HPDE6-E6E7 (cell line): ENCODE results near the gene RTN4.

Experiments used
- DNase-seq: peaks from one replicate; pipeline ENCODE4 v3.0.0; 2011; ENCODE audit warnings: missing footprints; ENCODE audit errors: extremely low spot score

RTN4 gene

DNA sequence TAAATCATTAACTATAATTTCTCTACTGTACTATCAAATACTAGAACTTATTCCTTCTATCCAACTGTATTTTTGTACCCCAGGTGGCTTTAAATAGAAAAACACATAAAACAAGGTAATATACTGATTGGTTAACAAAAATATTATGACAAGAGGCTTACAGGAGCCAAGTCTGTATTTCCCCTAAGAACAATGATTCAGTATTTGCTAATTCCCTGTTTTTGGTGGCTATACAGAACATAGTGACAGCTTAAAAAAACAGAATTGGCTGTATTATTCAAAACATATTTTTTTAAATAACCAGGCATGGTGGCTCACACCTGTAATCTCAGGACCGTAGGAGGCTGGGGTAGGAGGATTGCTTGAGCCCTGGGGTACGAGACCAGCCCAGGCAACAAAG, 16.3 kb downstream of the RTN4 start:
- DNase-seq, result no peak

DNA sequence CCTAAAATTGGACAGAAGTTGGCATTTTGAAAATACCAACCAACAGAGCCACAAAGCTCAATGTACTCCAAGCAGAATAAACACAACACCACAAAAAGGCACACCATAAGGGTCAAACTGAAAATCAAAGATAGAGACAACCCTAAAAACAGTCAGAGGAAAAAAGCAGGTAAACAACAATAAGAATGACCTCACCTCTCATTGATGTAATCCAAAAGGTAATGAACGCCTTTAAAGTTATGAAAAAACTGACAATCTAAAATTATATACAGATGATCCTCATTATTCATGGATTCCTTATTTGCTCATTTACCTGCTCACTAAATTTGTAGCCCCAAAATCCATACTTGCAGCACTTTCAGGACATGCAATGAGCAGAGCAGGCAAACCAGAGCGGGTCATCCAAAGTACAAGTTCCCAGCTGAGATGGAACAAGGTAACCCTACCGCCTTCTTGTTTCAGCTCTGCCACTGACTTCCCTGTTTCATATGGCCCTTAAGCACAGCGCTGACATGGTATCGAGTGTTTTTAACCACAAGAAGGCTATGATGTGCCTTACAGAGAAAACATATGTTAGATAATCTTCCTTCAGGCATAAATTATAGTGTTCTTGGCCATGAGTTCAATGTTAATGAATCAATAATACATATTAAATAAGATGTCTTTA, 17.0 kb downstream of the RTN4 start:
- DNase-seq, result no peak

DNA sequence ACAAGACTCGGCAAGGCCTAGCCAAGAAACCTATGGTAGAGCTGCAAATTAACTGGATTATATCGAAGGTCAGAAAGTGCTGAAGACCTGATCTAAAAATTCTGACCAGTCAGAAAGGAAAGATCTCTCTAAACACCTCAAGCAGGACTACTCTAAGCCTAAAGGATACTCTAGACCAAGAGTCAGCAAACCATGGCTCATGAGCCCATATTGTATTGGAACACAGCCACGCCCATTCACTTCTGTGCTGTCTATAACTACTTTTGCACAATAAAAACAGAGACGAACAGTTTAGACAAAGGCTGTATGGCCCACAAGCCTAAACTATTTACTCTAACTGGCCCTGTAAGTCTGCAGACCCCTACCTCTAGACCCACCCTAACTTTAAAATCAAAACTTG, 18.7 kb downstream of the RTN4 start:
- no peak for DNase-seq

DNA sequence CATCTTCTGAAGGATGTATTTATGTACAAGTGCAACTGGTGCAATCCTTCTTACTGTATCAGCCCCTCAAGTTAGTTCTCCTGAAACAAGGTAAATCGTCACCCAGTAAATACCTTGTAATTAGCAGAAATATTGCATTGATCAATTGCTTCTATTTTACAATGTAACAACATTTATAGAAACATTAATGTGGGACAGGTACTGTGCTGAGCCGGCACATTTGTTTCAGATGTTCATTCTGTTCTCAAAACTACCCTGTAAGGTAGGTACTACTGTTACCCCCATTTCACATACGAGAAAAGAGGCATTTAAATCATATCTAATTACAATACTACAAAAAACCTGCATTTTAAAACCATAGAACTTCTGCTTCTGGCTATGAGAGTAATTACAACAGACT, 19.5 kb downstream of the RTN4 start:
- no peak for DNase-seq

DNA sequence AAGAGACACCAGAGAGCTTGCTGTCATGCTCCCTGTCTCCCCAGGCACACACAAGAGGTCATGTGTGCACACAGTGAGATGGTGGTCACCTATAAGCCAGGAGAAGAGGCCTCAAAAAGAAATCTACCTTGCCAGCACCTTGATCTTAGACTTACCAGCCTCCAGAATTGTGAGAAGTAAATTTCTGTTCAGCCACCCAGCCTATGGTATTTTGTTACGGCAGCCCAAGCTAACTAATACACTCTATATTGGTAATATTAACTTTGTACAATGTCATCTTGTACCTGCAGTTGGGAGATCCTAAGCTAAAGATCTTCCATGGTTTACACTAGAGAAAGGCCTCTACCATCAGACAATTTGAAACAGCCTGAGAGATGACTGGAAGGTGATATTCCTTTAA, 21.2 kb downstream of the RTN4 start:
- no peak for DNase-seq

DNA sequence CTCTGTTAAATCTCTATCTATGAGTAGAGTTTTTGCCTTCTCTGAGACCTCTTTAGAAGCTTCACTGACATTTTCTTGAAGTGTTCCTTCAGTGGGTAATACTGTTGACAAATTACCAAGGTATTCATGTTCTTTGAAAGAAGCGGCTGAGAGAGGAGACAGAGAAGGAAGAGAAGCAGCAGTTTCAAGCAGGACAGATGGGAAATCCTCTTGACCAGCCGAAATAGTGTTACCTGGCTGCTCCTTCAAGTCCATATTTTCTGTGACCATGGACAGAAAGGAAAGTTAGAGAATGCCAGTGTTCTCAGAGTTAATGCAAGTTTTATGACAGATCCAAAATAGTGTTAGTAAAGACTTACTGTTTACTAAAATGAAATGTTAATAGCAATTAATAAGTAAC, 23.0 kb downstream of the RTN4 start:
- DNase-seq, result no peak

DNA sequence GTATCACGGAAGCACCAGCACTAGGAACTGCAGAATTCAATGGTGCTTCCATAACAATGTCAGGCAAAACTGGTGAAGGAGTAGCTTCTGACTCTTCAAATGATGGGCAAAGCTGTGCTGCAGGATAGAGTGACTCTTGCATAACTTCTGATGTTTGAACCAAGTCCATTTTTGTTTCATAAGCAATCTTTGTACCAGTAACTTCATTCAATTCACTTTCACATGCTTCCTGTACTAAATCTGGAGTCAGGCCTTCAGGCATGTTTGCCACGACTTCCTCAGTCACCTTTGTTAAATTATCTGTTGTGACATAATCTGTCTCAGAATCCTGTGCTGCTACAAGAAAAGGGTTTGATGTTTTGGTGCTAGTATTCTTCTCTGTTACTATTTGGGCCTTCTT, 24.0 kb downstream of the RTN4 start:
- DNase-seq, result no peak

DNA sequence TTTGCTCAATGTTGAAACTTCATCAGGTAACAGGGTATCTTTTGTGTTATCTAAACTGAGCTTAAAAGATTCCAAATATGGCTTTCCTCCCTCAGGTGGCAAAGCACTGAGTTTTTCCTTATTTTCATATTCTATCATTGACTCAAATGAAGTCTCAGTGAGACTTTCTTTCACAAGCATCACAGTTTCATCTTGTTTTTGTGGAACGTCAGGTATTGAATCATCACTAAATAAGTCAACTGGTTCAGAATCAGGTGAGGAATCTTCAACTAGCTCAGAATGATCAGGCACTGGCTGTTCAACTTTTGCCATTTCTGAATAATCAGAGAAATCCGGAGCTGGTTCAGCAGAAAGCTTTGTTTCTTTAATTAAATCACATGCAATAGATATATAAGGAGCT, 24.6 kb downstream of the RTN4 start:
- no peak for DNase-seq

DNA sequence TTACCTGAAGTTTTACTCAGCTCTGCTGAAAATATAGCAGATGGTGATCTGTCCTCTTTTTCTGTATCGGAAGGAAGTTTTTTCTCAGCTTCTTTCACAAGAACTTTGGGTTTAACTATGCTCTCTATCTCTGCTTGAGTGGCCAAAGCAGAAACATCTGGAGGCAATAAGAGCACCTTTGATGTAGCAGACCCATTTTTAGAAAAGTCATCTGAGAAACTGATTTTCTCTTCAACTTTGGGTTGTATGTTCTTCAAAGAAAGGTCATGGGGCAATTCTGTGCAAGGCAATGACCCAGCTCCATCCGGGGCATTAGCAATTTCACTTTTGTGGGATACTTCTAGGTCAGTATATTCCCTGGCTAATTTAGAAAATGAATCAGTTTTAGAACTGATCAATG, 25.2 kb downstream of the RTN4 start:
- no peak for DNase-seq

DNA sequence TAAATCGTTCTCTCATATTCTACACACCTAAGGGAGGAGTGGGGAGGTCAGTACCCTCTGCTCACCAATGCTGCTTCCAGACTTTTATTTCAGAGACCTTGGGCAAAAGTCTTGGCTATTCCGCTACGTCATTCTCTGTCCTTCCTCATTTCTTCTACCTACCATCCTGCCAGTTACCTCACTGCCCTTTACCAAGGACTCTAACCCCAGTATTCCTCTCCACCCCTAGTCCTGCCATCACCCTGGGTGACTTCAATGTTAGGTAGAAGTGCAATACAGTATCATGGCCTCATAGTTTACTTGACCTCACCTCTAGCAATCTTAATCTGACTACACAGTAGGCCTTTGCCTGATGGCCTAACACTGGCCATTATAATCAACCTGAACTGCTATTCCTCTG, 27.8 kb downstream of the RTN4 start:
- no peak for DNase-seq

DNA sequence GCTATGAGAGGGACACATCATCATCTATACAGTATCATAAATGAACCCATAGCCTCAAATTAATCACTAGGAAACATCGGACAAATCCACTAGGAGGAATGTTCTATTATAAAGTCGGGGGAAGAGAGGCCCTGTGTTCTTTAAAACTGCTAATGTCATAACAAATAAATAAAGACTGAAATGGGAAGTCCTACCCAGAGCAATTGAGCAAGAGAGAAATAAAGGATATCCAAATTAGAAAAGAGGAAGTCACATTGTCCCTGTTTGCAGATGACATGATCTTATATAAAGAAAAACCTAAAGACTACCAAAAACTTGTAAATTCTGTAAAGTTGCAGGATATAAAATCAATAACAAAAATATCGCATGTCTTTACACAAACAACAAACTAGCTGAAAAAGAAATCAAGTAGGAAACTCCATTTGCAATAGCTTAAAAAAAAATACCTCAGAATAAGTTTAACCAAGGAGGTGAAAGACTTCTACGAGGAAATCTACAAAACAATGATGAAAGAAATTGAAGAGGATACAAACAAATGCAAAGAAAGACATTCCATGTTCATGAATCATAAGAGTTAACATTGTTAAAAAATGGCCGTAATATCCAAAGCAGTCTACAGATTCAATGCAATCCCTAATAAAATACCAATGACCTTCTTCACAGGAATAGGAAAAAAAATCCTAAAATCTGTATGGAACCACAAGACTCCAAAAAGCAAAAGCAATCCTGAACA, 30.6 kb downstream of the RTN4 start:
- DNase-seq, result no peak

DNA sequence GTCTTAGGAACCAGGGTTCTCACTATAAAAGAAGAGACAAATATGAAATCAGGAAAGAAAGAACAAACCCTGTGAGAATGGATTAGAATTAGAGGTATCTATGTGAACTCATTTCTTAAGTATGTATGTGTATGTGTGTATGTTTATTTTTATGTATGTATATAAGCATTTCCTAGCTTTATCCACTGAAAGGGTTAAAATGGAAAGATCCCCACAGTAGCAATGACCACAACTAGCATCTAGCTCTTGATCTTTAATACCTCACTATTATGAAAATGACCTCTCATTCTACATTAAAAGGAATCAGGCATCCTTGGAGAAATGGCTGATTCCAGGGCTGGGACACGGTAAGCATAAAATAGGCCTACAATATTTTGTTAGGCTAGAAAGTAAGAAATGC, 31.6 kb downstream of the RTN4 start:
- DNase-seq, result no peak

DNA sequence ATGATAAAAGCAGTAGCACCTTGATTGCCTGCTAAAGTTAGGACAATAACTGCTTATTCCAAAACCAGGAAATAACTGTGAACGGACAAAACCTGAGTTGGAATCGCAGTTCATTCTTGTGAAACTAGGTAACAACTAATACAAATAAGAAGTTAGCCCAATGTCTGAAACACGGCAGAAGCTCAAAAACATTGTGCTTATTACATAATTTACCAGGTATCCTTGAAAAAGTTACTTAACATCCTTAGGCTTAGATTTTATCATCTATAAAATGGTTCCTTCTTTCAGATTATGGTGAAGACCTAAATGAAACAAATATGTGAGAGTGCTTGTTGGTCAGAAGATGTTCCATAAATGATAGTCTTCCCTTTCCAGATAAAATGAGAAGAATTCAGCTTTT, 32.4 kb downstream of the RTN4 start:
- no peak for DNase-seq

DNA sequence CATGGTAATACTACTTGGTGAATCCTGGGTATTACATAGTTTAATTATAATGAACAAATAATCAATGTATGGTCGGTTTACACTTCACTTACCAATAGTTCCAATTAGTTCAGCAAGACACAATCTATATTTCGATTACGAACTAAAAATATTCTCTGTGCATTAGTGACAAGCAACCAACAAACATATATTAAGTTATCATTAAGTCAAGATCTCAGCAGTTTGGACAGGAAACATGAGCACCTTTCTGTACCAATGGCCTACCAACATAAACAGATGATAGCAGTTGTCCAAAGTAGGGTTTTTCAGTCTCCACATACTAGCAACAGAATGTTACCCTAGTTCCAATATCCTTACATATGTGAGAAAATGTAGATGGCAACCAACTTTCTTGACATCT, 32.8 kb downstream of the RTN4 start:
- no peak for DNase-seq

DNA sequence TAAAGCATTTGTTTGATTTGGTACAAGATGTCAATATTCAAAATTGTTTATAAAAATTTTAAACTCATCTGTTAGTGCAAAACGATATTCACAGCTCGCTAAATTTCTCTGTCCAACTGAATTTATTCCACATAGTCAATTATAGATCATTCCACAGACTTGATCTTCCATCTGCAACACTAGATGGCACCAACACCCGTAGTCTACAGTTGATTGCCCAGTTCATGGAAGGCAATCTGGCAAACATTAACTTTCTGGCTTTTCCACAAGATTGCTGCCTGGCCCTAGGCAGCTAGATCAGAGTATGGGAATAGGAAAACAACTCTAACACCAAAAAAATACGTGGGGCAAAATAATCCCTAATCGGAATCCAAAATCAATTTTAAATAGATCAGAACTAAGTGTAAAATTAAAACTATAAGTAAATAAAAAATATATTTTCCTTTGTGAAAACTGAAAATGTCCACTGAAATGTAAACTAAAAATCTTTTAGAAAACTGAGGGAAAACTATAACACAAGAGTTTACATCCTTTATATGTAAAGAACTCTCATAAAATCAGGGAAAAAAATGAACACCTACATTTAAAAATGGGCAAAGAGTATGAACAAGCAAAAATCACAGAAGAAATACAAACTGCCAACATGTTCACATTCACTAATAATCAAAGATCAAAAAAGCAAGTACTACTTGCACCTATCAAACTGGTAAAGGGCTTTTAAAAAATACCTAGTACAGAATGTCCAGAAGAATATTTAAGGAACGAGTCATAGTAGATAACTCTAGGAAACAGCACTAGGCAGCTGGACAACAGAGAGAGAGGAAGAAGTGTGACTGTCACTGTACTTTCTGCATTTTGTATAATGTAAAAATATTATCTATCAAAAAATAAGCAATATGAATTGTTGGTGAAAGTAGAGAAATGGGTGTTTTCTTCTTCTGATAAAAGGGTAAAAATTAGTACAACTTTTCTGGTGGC, 35.0 kb downstream of the RTN4 start:
- peak; percentile 28 for DNase-seq

DNA sequence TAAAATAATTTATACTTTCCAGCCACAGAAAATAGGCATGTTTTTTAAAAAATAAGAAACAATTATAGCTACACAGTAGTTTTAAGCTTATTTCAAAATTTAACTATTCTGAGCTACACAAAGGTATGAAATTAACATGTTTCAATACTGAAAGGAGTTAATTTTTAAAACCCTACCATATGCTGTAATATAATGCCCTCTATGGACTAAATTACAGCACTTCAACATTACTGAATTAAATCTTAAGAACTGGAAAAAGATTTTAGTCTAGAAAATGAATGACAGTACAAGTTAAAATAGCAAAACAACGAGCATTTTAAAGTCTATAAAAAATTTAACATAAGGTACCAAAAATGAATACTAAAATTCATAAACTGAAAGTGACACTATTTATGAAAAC, 36.3 kb downstream of the RTN4 start:
- DNase-seq, result no peak

DNA sequence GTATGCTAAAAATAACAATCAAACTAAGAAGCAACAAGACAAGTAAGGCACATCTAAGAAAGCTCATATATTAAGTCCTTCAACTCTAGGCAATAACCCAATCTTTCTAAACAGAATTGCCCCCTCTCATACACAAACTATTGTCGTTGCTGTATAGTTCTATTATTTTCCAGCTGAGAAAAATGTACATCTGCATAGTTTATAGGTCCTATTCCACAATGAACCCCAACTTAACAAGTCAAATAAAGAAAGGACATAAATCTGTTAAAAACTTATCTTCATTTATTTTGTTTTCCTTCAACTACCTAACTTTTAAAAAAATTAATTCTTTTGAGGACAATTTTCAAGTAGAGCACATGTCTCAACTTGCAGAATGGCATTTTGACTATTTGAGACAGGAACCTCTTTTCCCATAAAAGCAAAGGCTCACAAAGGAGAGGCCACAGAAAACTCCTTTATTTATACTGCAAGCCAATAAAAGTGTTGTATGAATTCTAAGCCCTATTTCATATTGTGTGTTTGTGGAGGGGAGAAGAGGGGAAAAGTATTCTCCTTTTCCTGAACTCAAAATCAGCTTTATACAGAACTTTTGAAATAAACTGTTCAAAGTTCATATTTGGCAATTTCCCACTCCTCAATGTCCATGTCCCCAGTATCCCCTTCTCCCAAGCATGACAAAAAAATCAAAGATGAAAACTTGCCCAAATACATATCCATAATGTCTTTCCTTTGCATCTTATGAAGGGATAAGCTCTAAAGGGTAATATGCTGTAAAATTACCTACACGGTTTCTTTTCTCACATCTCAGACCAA, 37.4 kb downstream of the RTN4 start:
- no peak for DNase-seq

DNA sequence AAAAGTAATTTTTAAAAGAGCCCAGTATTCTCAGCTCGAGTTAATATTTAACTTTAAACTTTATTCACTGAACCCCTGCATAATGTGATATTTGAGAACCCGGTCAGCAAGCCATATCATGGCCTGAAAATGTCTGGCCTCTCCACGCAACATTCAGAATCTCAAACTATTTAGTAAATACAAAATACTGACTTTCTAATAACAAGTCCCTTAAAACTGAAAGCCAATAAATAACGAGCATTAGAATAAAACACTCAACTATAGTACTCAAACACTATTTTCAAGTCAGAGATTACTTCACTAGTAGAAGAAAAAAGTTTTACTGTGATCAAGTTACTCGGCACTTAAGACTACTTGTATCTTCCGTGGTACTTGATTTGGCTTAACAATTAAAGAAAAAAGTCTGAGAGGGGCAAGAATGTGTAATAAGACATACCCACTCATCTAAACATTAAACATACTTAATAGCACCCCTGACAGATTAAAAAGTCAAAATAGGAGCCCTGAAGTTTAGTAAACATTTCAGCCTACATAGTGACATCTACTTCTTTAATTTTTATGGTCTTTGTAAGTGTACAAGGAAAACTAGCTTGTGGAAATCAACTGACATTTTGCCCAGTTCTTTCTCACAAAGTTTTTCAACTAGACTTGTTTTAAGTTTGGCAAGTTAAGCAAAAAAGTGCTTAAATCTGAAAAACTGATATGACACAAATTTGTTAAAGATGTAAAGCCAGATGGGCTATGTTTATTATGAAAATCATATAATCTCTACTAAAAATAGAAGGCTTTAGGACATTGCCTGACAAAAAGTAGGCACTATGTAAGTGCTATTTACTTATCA, 38.2 kb downstream of the RTN4 start:
- no peak for DNase-seq

DNA sequence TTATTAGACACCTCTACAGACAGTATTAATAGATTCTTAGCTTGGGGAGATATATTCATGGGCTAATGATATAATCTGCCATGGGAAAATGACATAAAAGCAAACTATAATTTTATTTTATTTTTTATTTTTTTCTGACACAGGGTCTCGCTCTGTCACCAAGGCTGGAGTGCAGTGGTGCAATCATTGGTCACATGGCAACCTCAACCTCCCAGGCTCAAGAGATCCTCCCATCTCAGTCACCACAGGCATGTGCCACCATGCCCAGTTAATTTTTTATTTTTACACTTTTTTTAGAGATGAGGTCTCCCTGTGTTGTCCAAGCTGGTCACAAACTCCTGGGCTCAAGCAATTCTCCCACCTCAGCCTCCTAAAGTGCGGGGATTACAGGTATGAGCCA, 39.3 kb downstream of the RTN4 start:
- no peak for DNase-seq

DNA sequence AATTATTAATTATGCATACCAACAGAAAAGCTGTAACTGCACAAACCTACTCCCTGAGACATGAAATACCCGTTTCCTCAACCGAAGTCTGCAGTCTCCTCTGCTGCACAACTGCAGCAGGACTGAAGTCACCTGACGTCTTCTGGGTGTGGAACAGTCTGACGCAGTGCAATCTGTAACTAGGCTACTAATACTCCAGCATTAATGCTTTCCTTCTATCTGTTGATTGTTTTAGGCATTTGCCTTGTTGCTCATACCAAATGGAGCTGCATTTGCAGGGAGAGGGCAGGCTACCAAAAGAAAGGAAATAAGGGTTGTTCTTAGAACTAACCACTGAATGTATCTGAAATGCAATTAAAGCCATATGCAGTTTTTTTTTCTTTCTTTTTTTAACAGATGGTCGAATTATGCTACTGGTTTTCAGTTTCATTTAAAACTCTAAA, 40.1 kb downstream of the RTN4 start:
- DNase-seq, result no peak
